HCT116 (cell line): ENCODE data around the gene ZNF665. TPM values are rescaled to one million over a fixed set of nuclear protein-coding genes. Genes with fewer than 3 reads are reported as not detected.
"Not testable (repeated sequence)": the region's sequence is repeated elsewhere in the genome, so short reads cannot be mapped to it uniquely, and the experiment has no call there.

Experiments
- ATAC-seq: fragments of 200-7000 bp; cut with Tn5 transposase; 2 replicates; pipeline ENCODE4 v1.9.1; 2020; ENCODE audit warnings: mild to moderate bottlenecking, moderate library complexity
- BruUV-seq: library from RNA; stranded (reverse); fragments of 400-500 nt; replicated peaks from 2 replicates; lab custom pipeline; 2021; lab: Mats Ljungman, UMichigan
- CTCF ChIA-PET: fragments of 300-600 bp; sonication (Branson Sonifier 250); formaldehyde crosslinking; loops from one replicate; lab custom pipeline; 2021; ENCODE audit warnings: antibody characterized with exemption; lab: Charles Lee
- POLR2A ChIA-PET: fragments of 300-600, 350-600 bp; sonication (Branson Sonifier 250); formaldehyde crosslinking; loops from one replicate; lab custom pipeline; 2021; ENCODE audit warnings: antibody characterized with exemption; lab: Charles Lee
- RAD21 ChIA-PET, 2 experiments: fragments of 300-600 bp; sonication (Branson Sonifier 250); formaldehyde crosslinking; loops; one replicate each; lab custom pipeline; 2023; ENCODE audit warnings: low total read pairs in 2 of 2; ENCODE audit not compliant: uncharacterized antibody in 2 of 2, unreplicated experiment in 2 of 2, low non-redundant PET in 1 of 2; lab: Charles Lee
- DNase-seq: peaks from one replicate; pipeline ENCODE4 v3.0.0-alpha.2; 2010; ENCODE audit warnings: low read depth, low spot score
- H2AFZ ChIP-seq: fragments of 200-600 bp; shearing (Covaris generic), sonication (generic); 2 replicates; pipeline ENCODE4 v1.6.1; 2017; ENCODE audit warnings: low read depth, mixed run types, mixed read lengths, antibody characterized with exemption, low read length; ENCODE audit not compliant: poor library complexity, severe bottlenecking
- H3K27ac ChIP-seq: 2 replicates; pipeline ENCODE4 v1.5.1; 2012; ENCODE audit warnings: low read depth, low read length
- H3K27me3 ChIP-seq: fragments of 200-600 bp; sonication (generic); 2 replicates; pipeline ENCODE4 v1.6.1; 2016; ENCODE audit warnings: mixed run types, low read length, mixed read lengths; ENCODE audit not compliant: insufficient read depth
- H3K36me3 ChIP-seq, 2 experiments: fragments of 200-500 bp in 1 of 2; fragments of 200-600 bp in 1 of 2; sonication (Bioruptor generic) in 1 of 2; sonication (generic) in 1 of 2; 2 replicates each; pipeline versions ENCODE4 v1.5.1 to v1.6.1; 2014 to 2016; ENCODE audit warnings: low read length in 2 of 2, inconsistent platforms in 1 of 2, mixed read lengths in 1 of 2, mixed run types in 1 of 2; ENCODE audit not compliant: insufficient read depth in 2 of 2, control insufficient read depth in 1 of 2
- H3K4me1 ChIP-seq, 2 experiments: fragments of 200-600 bp in 1 of 2; sonication (generic) in 1 of 2; 2 replicates each; pipeline versions ENCODE4 v1.5.1 to v1.6.1; 2012 to 2017; ENCODE audit warnings: low read length in 2 of 2, inconsistent platforms in 1 of 2, mild to moderate bottlenecking in 1 of 2, mixed read lengths in 1 of 2, mixed run types in 1 of 2, moderate library complexity in 1 of 2; ENCODE audit not compliant: insufficient read depth in 2 of 2, control insufficient read depth in 1 of 2
- H3K4me2 ChIP-seq: fragments of 200-600 bp; sonication (generic); 2 replicates; pipeline ENCODE4 v1.6.1; 2017; ENCODE audit warnings: mixed run types, low read length, mixed read lengths
- H3K4me3 ChIP-seq, 2 experiments: fragments of 200-600 bp in 1 of 2; sonication (generic) in 1 of 2; replicated peaks in 1 of 2; 2 replicates each; pipeline ENCODE4 v1.5.1; 2011 to 2016; ENCODE audit warnings: low read length in 2 of 2, control low read depth in 1 of 2, low read depth in 1 of 2, mild to moderate bottlenecking in 1 of 2, mixed read lengths in 1 of 2, mixed run types in 1 of 2
- H3K79me2 ChIP-seq: fragments of 200-600 bp; sonication (generic); 2 replicates; pipeline ENCODE4 v1.6.1; 2017; ENCODE audit warnings: mild to moderate bottlenecking, mixed run types, low read length, moderate library complexity, mixed read lengths; ENCODE audit not compliant: insufficient read depth
- H3K9ac ChIP-seq: fragments of 200-600 bp; sonication (generic); 2 replicates; pipeline ENCODE4 v1.6.1; 2016; ENCODE audit warnings: low read length, mixed read lengths
- H3K9me2 ChIP-seq: fragments of 200-600 bp; sonication (generic), shearing (Covaris generic); 2 replicates; pipeline ENCODE4 v1.6.1; 2017; ENCODE audit warnings: mixed run types, mild to moderate bottlenecking, moderate library complexity; ENCODE audit not compliant: insufficient read depth
- H3K9me3 ChIP-seq, 2 experiments: fragments of 200-500 bp in 1 of 2; fragments of 200-600 bp in 1 of 2; sonication (Bioruptor generic) in 1 of 2; sonication (generic) in 1 of 2; 2 replicates each; pipeline ENCODE4 v1.6.1; 2014 to 2017; ENCODE audit warnings: low read length in 2 of 2, mixed read lengths in 2 of 2, inconsistent platforms in 1 of 2, low read depth in 1 of 2, mild to moderate bottlenecking in 1 of 2, mixed run types in 1 of 2, moderate library complexity in 1 of 2; ENCODE audit not compliant: control insufficient read depth in 1 of 2, insufficient read depth in 1 of 2
- H4K20me1 ChIP-seq: fragments of 200-600 bp; sonication (generic), shearing (Covaris generic); 2 replicates; pipeline ENCODE4 v1.6.1; 2017; ENCODE audit warnings: mixed run types, mild to moderate bottlenecking, moderate library complexity; ENCODE audit not compliant: insufficient read depth
- ATF3 ChIP-seq: IDR thresholded peaks from 2 replicates; pipeline ENCODE4 v1.6.1; 2012
- CEBPB ChIP-seq: IDR thresholded peaks from 2 replicates; pipeline ENCODE4 v1.6.1; 2012; ENCODE audit warnings: low read depth
- CTCF ChIP-seq, 3 experiments: fragments of 200-600 bp in 1 of 3; sonication (generic) in 1 of 3; IDR thresholded peaks in 2 of 3; conservative IDR thresholded peaks in 1 of 3; 2 replicates each; pipeline ENCODE4 v1.5.1; 2012 to 2017; ENCODE audit warnings: low read depth in 2 of 3, low read length in 2 of 3, antibody characterized with exemption in 1 of 3, borderline replicate concordance in 1 of 3, control low read depth in 1 of 3, mild to moderate bottlenecking in 1 of 3, mixed read lengths in 1 of 3, mixed run types in 1 of 3, moderate library complexity in 1 of 3; ENCODE audit not compliant: insufficient read depth in 1 of 3
- MAX ChIP-seq: IDR thresholded peaks from 2 replicates; pipeline ENCODE4 v1.6.1; 2012
- POLR2AphosphoS5 ChIP-seq: IDR thresholded peaks from 2 replicates; pipeline ENCODE4 v1.6.1; 2011; ENCODE audit warnings: mild to moderate bottlenecking, low read depth, low read length, moderate library complexity
- REST ChIP-seq: IDR thresholded peaks from 2 replicates; pipeline ENCODE4 v1.6.1; 2012; ENCODE audit warnings: low read depth
- SIN3A ChIP-seq: IDR thresholded peaks from 2 replicates; pipeline ENCODE4 v1.6.1; 2012; ENCODE audit warnings: low read depth
- SRF ChIP-seq: IDR thresholded peaks from 2 replicates; pipeline ENCODE4 v1.6.1; 2012; ENCODE audit warnings: low read depth
- ZBTB33 ChIP-seq: IDR thresholded peaks from 2 replicates; pipeline ENCODE4 v1.6.1; 2011; ENCODE audit warnings: mild to moderate bottlenecking, low read length, moderate library complexity; ENCODE audit not compliant: insufficient replicate concordance; ENCODE audit errors: extremely low read depth
- ZNF274 ChIP-seq: fragments of 200-500 bp; sonication (Bioruptor generic); IDR thresholded peaks from 2 replicates; pipeline ENCODE4 v1.6.1; 2014; ENCODE audit warnings: mild to moderate bottlenecking, low read depth, low read length, inconsistent platforms
- intact Hi-C: fragments of 100-400 bp; cut with micrococcal nuclease; formaldehyde crosslinking; loops from 2 replicates; pipeline ENCODE4 v1.10.0; 2022
- total RNA-seq: library from RNA; stranded (reverse); gene quantifications from one replicate; pipeline ENCODE4 v1.2.1, GENCODE V29; 2021; ENCODE audit not compliant: unreplicated experiment

ZNF665 gene
- total RNA-seq, 1 experiment from 2014 or later: 0.44 TPM

- CTCF ChIA-PET, H3K27ac ChIP-seq: not testable (repeated sequence)
These were observed 66.2 kb downstream of the ZNF665 start for GRCh38 chr19:53126733-53127526.

GRCh38 chr19:53123400-53123799 lies 69.8 kb downstream of the ZNF665 start:
- Histone ChIP-seq H3K4me1 (no peaks in the 10 kb centered on the region), H4K20me1 (no peaks in the 10 kb centered on the region), H2AFZ (no peak overlapping the region), H3K9me2 (no peaks in the 10 kb centered on the region), H3K27ac (no peak overlapping the region), H3K79me2 (no peaks in the 10 kb centered on the region), H3K4me3 (no peak overlapping the region), H3K36me3 (no peaks in the 10 kb centered on the region), H3K9ac (no peak overlapping the region), H3K27me3 (no peaks in the 10 kb centered on the region), H3K9me3 (peaks cover 0 to 7% of the 10 kb centered on the region in 2 experiments; a peak in 1 of 4 replicates), H3K4me2 (no peak overlapping the region)
- no TSS peak for BruUV-seq
- CTCF ChIA-PET: no interaction called here
- ATAC-seq (no peak), DNase-seq (no peak)
- intact Hi-C loops: no loop called here
- RAD21 ChIA-PET: no interaction called here
- POLR2A ChIA-PET: no interaction called here
- TF ChIP-seq SRF (no peak), ATF3 (no peak), CEBPB (no peak), CTCF (IDR thresholded peaks at IDR 0.05 in 2 of 3, conservative IDR thresholded peaks at IDR 0.05 in 1 of 3; ENCODE audit: borderline replicate concordance in 1 of 3, insufficient read depth in 1 of 3, low read depth in 2 of 3, low read length in 2 of 3) (no peak), POLR2AphosphoS5 (no peak), SIN3A (no peak), MAX (no peak), ZNF274 (no peak), REST (no peak), ZBTB33 (no peak)

More at GRCh38 chr19:53126733-53127526, 66.2 kb downstream of the ZNF665 start:
- RAD21 ChIA-PET, H2AFZ ChIP-seq, H3K36me3 ChIP-seq, H3K4me1 ChIP-seq, DNase-seq, intact Hi-C loops, H3K4me2 ChIP-seq, H3K9me3 ChIP-seq, H3K27me3 ChIP-seq, POLR2A ChIA-PET, H3K9ac ChIP-seq, H3K4me3 ChIP-seq, BruUV-seq, H4K20me1 ChIP-seq, H3K9me2 ChIP-seq, H3K79me2 ChIP-seq, ATAC-seq: not testable (repeated sequence)
